ENCODE measurements around the gene PTGR3.

Gene PTGR3

DNA sequence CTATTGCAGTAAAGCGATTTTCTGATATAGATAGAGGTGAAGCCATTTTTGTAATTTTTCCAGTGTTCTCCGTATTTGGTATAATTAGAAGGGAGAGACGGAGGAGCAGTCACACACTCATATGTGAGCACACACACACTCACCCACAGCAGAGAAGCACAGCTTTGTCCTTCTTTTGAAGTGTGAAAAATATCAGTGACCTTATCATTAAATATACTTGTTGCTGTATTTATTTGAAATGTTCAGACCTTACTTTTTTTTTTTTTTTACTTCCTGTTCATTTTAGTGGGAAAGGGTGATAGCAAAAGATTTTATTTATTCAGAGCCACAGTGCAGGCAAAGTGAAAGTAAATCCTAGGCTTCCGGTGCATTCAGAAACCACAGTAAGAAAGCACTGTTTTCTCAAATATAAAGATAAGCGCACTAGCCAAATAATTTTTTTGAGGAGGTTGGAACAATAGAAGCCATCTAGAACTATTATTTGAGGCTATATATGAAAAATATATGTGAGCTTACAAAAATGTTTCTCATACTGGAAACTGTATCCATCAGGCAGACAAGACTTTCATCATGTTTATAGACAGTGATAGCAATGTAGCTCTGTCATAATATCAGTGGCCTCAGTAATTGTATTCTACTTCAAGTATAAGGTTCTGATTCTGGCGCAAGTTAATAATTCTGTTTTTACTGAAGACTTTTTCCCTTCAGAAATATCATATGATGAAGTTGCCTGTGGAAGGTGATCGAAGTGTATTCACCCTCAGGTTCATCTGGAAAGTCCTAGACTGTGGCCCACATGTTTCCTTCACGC, 38.9 kb upstream of the PTGR3 start:
- ChIA-PET POLR2A (ENCODE audit: low non-redundant PET) (no interaction called here), CTCF (no interaction called here)
- no peak overlapping the region for H3K27ac ChIP-seq
- DNase-seq (ENCODE audit: low spot score) = peak; percentile 31
- TF ChIP-seq CTCF (conservative IDR thresholded peaks at IDR 0.05; ENCODE audit: low read depth) = no peak

DNA sequence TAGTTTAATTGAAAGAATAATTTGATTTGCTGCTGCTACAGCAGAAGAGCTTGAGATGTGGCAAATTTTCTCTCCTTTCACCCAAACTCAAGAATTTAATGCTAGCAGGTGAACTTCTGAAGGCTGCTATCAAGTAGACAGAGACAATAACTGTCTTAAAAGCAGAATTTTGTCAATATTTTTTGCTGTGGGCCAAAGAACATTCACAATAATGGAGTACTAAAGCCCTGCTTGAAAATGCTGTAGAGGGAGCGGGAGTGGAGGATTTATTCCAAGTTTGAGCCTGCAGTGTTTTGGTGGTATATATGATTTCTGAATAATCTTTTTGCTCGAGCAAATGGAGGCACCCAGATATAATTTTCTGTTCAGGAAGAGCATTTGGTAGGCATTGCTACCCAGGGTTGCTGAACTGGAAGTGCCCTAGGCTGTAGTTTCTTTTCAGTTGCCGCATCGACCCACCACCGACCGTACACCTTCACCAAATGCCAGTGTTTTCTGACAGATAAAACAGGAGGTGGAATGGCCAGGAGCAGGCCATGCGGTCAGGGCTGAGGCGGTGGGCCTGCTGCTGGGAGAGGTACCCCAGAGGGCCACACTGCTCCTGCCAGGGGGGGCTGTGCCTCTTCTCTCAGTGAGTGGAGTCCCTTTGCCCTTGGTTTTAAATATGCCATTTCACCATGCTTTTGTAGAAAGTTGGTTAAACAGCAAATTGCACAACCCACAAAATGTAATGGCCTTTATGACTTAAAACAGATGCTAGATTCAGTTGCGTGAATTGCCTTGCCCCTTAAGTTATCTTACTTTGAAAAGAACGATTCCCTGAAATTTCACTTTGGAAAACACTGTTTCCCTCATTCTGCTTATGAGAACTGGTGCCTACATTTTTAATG, 38.0 kb upstream of the PTGR3 start:
- no peak for DNase-seq (ENCODE audit: low spot score)

GRCh38 chr18:75244351-75245313, 35.7 kb upstream of the PTGR3 start:
- ChIA-PET CTCF (interaction anchor here (0.6 kb wide), 1 partner anchor 131 kb away, joined by 4 read pairs; no protein-coding TSS in a partner anchor), POLR2A (ENCODE audit: low non-redundant PET) (no interaction called here)
- no peak for DNase-seq (ENCODE audit: low spot score)
- H3K27ac ChIP-seq = no peak overlapping the region
- TF ChIP-seq CTCF (conservative IDR thresholded peaks at IDR 0.05; ENCODE audit: low read depth) = no peak

More for the DNA sequence above, 38.0 kb upstream of the PTGR3 start:
- no peak for TF ChIP-seq CTCF (conservative IDR thresholded peaks at IDR 0.05; ENCODE audit: low read depth)
- ChIA-PET CTCF (interaction anchor here (0.7 kb wide), 1 partner anchor 89 kb away, joined by 3 read pairs; no protein-coding TSS in a partner anchor), POLR2A (ENCODE audit: low non-redundant PET) (no interaction called here)
- peak overlapping the region; percentile 39; the same call in 1 of the 2 replicates for H3K27ac ChIP-seq

- ChIA-PET CTCF (no interaction called here), POLR2A (ENCODE audit: low non-redundant PET) (no interaction called here)
- DNase-seq (ENCODE audit: low spot score) = no peak
- TF ChIP-seq CTCF (conservative IDR thresholded peaks at IDR 0.05; ENCODE audit: low read depth) = no peak
- no peak overlapping the region for H3K27ac ChIP-seq
Observed at GRCh38 chr18:75241705-75242104, 32.8 kb upstream of the PTGR3 start.

GRCh38 chr18:75240433-75240832, 31.5 kb upstream of the PTGR3 start:
- DNase-seq (ENCODE audit: low spot score) = no peak
- TF ChIP-seq CTCF (conservative IDR thresholded peaks at IDR 0.05; ENCODE audit: low read depth) = no peak
- POLR2A ChIA-PET (ENCODE audit: low non-redundant PET) = no interaction called here

More at GRCh38 chr18:75240433-75240832, 31.5 kb upstream of the PTGR3 start:
- CTCF ChIA-PET = interaction anchor here (0.6 kb wide), 1 partner anchor 35 kb away, joined by 3 read pairs; no protein-coding TSS in a partner anchor
- no peak overlapping the region for H3K27ac ChIP-seq

Data from RWPE1 (cell line).